GM18505 (cell line): ENCODE measurements around the gene SDF4.

Experiments
- ATAC-seq: cut with Tn5 transposase; IDR thresholded peaks from one replicate; pipeline ENCODE4 v1.9.1; 2021; ENCODE audit not compliant: unreplicated experiment
- POLR2A ChIP-seq: IDR thresholded peaks from 4 replicates; pipeline ENCODE4 v1.6.1; 2011; ENCODE audit warnings: borderline replicate concordance; ENCODE audit not compliant: insufficient read depth, insufficient read length; ENCODE audit errors: extremely low read depth

SDF4 gene

DNA sequence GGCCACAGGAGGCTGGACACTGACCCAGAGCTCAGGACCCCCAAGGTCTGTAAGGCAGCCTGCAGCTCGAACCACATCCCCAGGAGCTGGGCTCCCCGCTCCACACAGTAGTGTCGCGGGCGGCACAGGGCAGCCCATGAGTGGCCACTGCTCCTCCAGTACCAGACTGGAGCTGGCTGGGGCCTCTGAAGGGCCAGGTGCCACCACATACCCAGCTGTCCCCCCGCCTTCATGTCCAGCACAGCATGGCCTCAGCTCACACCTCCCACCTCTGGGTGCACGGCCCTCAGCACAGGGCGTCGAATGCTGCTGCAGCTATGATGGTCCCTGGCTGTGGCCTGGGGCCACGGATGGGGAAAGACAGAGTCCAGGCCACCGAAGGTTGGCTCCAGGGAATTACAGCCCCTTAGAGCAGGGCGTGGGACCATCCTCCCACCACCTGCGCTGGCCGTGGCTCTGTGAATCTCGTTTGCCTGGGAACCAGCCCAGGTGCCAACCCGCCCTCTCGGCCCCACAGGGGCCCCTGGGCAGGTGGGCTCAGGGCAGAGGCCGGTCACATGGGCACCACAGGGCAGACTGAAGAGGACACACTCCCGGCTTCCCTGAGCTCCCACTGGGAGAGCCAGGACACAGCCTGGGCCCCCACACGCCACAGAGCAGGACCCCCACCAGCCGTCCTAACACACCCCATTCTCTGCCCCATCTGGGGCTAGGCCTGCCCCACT, 15.8 kb downstream of the SDF4 start:
- no peak for TF ChIP-seq POLR2A
- ATAC-seq = no peak

DNA sequence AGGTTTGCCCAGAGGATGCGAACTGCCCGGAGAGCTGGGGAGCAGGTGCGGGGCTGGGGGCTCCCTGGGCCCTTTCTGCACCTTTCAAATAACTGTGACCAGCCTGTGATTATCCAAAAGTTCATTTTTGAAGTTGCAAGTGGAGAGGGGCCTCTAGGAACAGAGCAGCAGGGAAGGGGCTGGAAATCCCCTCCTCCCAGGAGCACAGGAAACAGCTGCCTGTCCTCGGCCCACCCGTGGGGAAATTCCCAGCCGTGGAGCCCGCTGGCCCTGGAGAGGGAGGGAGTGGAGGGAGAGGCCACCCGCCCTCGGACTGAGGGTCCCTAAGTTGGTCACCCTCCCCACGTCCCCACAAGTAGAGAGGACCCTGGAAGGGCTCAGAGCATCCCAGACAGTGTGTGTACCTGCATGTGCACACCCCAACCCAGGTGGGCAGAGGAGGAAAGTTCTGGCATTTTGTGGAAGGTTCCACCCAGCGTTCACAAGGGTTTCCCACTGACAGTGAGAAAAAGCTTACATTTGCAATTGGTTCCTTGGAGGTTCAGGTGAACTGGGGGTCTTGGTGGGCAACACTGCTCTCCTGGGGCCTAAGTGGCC, 16.6 kb downstream of the SDF4 start:
- no peak for ATAC-seq
- TF ChIP-seq POLR2A = no peak

DNA sequence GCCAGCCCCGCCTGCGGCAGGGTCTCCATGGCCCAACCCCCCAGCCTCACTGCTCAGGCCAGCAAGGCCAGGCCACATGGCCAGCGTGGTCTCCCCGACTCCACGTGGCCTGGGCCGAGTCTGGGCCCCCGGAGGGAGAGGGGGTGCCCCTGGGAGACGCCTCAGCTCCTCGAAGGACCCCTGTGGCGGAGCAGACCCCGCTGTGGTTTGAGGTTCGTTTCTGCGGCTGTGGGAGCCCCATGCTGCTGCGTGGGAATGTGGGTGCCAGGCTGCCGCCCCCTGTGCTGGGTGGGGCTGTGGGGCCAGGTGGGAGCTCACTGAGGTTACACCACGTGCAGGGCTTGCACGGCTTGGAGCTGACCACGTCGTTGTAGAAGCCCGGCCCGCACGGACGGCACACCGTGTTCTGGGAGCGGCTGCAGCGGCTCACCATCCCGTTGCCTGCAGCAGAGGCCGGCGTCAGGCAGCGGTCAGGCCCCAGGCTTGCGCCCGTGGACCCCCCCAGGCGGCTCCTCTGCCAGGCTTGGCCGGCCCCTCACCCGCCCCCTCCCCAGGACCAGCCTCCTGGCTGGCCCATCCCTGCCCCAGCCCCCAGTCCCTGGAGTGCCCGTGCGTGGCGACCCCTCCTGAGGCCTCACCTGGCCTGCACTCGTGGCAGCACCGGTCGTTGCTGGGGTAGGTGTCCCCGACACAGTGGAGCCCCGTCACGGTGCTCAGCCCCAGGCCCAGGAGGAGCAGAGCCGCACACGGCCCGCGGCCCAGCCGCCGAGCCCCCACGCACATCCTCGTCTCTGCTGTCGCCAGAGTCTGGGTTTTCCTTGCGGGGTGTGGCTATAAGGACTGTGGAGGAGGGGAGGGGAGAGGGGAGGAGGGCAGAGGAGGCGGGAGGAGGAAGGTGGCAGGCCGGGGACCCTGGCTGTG, 18.2 kb downstream of the SDF4 start, which contains the start of gene TNFRSF4:
Gene TNFRSF4 (minus strand): TSS at position 809 of the 921 bp plus-strand sequence. CDS start 26 bp downstream, at position 783.
- ATAC-seq = no peak
- no peak for TF ChIP-seq POLR2A

DNA sequence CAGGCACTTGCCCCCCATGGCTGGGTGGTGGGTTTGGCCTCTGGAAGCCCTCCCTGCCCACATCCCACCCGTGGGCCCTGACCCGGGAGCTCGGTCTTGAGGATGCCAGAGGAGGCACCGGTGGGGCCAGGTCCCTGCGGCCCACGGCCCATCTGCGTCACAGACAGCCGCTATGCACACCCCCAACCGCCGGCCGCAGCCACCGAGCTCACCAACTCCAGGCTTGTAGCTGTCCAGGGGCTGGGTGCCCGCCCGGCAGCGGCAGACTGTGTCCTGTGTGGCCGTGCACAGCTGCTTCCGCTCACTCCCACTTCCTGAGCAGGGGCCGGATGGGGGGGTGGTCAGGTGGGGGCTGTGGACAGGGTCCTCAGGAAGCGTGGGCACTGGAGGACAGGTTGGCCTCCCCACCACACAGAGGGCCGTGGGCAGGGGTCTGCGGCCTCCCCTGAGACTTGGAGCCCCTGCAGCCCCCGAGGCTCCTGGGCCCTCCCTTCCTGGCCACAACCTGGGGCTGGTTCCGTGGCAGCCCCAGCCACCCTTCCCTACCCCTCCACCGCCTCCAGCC, 18.9 kb downstream of the SDF4 start:
- no peak for TF ChIP-seq POLR2A
- ATAC-seq = no peak

DNA sequence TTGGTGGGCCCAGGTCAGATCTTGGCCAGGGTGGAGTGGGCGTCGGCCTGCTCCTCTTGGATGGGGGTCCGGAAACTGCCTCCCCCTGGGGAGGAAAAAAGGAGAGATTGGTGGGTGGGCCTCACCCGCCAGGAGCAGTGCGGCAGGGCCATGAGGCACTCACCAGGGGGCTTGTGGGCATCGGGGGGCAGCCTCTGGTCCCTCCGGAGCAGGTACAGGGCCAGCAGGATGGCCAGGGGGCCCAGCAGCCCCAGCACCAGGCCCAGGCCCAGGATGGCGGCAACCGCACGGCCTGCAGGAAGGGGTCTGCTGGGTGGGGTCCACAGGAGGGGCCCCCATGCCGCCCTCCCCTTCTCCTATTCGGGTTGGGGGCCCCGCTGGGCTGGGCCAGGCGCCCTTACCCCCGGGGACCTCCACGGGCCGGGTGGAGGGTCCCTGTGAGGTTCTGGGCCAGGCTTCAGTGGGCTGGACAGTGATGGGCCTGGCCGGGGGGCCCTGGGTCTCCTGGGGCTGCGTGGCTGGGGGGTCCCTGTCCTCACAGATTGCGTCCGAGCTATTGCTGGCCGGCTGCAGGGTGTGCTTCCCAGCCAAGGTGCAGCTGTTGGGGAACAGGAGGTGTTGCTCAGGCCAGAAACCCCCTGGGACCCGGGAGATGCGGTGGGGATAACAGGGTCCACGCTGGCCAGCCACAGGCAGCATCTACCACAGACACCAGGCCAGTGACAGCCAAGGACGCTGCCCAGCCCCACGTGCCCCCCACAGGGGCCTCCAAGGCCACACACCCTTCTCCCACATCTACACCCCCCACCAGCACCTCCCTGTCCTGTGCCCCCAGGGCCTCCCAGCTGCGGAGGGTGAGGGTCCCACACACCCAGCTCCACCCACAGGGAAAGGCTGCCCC, 20.0 kb downstream of the SDF4 start:
- TF ChIP-seq POLR2A = no peak
- ATAC-seq = no peak

DNA sequence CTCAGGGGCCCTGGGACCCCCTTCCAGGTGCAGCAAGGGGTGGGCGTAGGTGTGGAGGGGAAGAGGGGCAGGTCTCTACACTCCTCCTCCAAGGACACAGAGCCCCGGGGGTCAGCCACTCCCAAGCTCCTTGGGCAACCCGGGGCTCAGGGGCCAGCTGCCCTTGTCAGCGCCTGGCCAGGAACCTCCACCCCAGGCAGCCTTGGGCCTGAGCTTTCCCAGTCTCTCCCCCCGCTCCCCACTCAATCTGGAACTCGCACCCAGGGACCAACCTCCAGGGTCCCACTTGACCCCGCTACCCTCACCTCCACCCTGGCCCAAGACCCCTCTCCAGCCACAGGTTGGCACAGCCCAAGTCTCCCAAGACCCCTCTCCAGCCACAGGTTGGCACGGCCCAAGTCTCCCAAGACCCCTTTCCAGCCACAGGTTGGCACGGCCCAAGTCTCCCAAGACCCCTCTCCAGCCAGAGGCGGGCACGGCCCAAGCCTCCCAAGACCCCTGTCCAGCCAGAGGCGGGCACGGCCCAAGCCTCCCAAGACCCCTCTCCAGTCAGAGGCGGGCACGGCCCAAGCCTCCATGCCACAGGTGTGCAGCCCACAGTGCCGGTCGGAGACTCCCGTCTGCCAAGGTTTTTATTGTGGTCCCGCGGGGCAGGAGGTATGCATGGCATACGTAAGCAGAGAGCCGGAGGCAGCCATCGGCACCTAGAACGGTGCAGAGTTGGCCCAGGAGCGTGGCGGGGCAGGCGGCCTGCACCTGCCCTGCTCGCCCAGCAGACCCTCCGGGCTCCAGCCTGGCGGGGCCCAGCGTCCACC, 20.9 kb downstream of the SDF4 start:
- ATAC-seq = no peak
- no peak for TF ChIP-seq POLR2A

DNA sequence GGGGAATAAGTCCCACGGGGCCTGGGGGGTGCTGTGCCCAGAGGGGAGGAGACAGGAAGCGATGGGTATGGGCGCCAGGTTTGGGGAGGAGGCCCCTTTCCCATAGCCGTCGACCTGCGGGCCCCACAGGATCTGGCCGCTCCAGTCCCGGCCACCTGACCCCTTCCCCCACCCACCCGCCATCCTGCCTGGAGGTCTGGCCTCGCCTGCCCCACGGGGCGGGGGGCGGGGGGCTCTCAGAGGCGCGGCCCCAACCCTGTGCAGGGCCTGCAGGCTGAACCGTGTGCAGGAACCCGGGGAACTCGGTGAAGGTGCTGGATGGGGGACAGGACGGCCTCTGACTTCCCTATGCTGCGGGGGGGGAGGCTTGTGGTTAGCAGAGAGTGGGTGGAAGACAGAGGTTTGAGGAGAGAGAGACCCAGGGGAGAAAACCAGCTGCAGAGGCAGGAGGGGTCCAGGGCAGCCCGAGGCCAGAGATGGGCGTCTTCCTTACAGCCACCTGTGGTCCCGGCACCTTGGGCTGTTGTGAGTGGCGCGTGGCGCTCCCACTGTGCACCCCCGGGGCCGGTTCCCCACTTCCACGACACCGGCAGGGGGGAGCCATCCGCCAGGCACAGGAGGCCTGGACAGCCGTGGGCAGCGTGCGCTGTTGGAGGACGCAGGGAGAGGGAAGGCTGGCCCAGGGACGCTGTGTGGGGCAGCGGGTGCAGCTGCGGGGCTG, 22.9 kb downstream of the SDF4 start:
- no peak for TF ChIP-seq POLR2A
- ATAC-seq = no peak

DNA sequence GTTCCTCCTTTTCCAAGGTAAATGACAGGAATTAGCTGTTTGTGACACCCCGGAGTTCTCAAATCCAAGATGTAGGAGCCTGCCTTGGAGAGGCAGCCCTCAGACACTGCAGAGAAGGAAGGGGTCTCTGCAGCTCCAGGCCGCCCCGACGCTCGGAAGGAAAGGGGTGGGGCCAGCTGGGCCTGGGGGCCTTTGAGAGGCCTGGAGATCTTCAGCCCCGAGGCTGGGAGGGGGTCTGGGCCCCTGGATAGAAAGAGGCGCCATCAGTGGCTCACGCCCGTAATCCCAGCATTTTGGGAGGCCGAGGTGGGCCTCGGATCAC, 24.3 kb downstream of the SDF4 start:
- no peak for ATAC-seq
- no peak for TF ChIP-seq POLR2A

DNA sequence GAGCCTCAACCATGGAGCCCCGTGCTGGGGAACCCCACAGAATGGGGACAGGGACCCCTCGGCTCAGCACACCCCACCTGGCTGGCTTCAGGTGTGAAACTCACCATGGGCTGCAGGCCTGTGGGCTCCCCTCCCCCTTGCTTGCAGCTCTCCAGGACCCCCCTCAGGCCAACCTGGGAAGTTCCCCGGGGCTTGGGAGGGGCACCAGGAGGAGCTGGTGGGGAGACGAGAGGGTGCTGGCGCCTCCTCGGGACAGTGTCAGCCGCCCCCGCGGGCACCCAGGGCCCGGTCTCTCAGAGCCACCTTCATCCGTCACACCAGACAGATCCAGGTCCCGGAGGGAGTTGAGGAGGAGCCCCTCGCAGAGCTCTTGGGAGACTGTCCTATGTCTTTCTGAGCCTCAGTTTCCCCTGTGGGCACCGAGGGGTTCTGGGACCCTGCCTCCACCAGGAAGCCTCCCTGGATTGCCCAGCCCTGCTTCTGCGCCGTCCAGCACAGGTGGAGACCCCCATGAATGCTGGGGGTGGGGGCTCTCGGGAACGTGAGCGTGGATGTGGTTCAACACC, 24.8 kb downstream of the SDF4 start:
- no peak for TF ChIP-seq POLR2A
- no peak for ATAC-seq

DNA sequence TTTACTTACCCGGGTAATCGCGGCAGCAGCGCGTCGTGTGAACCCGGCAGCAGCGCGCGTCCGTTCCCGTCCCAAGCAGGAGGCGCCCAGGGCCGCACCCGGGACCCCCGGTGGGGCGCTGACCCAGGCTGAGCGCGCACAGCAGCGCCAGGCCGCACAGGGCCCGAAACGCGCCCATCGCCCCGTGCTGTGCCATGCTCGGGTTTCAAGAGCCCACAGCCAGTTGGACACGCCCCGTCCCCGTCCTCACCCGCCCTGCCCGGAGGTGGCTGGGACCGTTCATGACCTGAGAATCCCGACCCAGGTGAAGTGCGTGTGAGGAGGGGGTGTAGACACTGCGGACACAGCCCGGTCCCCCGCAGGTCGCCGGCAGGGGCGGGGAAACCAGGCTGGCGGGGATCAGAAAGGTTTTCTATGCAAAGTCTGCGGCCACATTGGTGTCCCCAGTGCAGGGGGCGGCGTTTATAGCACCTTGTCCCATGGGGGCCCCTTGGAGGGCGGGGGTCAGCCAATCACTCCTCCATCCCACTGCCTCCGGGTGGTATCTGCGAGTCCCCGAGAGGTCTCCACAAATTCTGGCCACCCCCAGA, 25.3 kb downstream of the SDF4 start, which contains the start of gene TNFRSF18:
Gene TNFRSF18 (minus strand): TSS at position 217 of the 590 bp plus-strand sequence. CDS start 21 bp downstream, at position 196.
- no peak for TF ChIP-seq POLR2A
- no peak for ATAC-seq
